HG03575 (cell line): ENCODE data around the gene TIMM17A.
"Not testable (repeated sequence)": the region's sequence is repeated elsewhere in the genome, so short reads cannot be mapped to it uniquely, and the experiment has no call there.

Source experiments
- ATAC-seq: cut with Tn5 transposase; IDR thresholded peaks from one replicate; pipeline ENCODE4 v1.9.1; 2021; ENCODE audit not compliant: unreplicated experiment, insufficient number of reproducible peaks, low FRiP score; ENCODE audit errors: extremely low read depth

Gene TIMM17A

DNA sequence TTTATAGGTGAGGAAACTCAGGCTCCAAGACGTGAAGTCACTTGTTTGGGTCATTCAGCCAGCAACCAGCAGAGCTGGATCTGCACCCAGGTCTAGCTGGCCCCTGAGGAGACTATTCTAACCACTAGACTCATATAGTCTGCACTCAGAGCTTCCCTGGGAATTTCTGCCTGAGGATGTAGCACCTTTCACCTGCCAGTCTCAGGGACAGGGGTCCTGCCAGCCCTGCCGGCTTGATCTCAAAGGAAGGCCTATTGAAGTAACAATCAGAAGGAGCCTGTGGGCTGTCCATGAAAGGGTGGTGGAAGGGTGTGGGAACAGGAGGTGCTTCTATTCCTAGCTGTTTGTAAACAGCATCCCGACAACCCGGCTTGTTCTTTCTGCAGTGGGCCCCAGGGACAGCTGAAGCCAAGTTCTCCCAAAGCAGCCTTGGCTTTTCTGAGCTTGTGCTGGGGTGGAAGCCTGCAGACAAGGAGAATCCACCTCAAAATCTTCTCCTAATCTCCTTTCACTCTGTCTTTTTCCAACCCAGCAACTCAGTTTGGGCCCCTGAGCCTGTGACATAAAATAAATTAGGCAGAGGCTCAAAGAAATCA lies 16.8 kb upstream of the TIMM17A start:
- no peak for ATAC-seq

DNA sequence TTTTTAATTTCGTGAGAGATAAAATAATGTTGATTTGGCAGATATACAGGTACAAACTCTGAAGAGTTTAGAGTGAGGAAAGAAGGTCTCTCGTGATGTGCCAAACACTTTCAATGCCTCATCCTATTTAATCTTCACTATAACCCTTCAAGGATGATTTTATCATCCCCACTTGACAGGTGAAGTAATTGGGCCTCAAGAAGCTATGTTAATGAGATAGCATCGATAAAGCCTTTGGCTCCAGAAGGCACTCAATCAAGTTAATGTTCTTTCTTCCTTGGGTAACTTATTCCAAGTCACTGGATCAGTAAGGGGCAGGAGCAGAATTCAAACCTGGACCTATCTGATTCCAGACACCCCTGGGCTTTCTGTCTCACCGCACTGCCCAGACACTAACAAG lies 16.2 kb upstream of the TIMM17A start:
- no peak for ATAC-seq

DNA sequence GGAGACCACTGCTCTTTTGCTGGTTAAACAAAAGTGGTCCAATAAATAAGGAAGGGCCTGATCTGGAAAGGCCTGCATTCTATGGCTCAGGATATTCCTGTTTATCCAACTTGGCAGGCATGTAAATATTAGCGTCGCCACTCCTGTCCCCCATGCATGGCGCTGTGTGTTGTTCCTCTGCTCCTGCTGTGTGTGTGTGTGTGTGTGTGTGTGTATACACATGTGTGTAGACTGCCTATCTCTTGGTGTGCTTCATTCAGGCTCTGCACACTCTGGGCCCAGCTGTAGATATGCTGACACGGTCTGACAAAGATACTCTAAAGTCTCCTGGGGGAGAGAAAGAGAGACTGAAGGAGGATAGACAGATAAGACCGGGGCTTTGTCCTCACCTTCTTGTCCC lies 15.7 kb upstream of the TIMM17A start:
- ATAC-seq = no peak

DNA sequence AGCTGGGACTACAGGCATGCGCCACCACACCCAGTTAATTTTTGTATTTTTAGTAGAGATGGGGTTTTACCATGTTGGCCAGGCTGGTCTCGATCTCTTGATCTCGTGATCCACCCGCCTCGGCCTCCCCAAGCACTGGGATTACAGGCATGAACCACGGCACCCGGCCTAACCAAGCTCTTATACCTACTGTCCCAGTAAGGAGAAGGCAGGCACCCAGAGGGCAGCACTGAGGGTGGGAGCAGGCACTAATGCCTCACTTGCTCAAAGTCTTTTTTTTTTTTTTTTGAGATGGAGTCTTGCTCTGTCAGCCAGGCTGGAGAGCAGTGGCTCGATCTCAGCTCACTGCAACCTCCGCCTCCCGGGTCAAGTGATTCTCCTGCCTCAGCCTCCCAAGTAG lies 15.0 kb upstream of the TIMM17A start:
- ATAC-seq = not testable (repeated sequence)

DNA sequence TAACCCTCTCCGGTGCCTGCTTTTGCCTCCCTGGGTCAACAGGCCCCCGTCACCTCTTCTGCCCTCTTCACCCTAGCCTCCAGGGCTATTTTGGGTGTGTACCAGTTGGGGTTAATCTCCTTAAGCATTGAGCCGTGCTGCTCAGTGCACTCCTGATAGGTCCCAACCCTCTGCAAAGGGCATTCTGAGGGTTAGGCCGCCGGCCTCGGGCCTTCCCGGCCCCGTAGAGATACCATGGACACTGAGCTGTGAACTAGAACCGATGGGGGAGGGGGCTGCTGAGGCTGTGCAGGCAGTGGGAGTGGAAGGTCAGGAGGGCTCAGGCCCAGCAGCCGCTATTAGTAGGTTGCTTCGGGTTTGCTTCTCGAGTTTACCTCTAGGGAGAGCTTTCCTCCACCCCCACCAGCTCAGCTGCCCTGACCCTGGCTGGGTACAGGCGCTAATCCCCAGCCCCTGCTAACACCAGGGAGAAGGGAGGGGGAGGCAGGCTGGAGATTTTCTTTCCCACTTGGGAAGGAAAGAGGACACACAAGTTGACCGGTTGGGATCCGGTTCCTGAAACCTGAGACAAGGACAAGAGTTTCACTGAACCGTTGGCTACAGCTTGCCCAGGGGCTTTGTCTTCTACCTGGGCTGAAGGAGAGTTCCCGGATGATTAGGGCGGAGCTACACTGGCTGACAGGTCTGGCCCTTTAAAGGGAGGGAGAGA lies 13.7 kb upstream of the TIMM17A start:
- no peak for ATAC-seq

DNA sequence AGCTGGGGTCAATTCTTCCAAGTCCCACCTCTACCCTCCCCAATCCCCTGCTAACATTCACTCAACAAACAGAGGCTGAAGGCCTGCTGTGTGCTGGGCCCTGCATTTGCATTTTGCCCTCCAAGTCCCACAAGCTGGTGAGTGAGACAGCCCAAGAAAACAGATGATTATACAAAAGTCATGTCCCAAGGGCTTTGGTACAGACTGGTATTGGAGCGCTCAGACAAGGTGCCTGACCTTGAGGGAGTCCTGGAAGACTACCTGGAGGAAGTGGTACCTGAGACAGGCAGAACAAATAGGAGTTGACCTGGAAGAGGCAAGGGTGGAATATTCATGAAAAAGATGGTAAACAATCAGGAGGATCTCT lies 13.2 kb upstream of the TIMM17A start:
- ATAC-seq = no peak

DNA sequence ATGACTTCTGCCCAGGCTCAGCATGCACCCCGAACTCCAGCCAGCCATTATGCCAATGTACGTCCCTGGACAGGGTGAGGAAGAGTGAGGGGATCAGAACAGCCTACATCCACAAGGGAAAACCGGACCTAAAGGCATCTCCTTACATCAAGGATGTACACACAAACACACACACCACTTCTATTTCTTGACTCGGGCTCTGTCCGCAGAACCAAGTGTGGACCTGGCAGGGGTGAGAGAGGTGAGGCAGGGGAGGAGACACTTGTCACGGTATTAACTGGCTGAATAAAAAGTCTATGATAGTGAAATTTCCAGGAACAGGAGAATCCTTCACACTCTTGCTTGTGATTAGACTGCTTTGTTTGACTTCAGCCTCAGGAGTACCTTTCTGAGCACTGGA lies 11.3 kb upstream of the TIMM17A start:
- no peak for ATAC-seq

DNA sequence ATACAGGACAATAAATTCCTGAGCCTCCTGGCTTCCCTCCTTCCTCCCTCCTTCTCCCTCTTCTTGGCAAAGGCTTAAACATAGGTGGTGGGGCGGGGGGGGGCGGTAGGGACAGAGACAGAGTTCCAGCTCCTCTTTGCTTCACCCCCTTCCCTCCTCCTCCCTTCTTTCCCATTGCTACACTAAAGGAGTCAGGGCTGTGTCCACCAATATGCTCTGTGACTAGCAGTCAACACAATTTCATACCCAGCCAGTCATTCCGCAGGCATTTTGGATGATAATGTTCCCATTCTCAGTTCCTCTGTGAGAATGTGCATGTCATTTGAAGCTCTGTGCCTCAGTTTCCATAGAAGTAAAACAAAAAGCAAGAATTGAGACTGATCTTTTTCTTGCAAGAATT lies 10.7 kb upstream of the TIMM17A start:
- no peak for ATAC-seq

DNA sequence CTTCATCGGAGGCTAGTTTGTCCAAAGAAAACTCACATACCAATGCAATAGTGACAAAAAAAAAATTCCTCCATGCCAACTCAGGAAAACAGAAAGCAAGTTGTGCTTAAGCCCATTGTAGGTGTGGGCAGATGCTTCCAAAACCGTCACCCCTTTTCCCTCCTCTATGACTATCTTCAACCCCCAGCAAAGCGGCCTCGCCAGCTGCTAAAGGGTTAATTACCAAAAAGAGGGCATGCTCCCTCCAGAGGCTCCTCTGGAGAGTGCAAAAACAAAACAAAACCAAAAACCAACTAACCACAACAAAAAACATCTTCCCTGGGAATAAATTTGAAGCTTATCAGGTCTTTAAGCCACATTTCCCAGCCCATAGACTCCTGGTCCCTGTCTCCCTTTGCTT lies 10.1 kb upstream of the TIMM17A start:
- ATAC-seq = no peak

DNA sequence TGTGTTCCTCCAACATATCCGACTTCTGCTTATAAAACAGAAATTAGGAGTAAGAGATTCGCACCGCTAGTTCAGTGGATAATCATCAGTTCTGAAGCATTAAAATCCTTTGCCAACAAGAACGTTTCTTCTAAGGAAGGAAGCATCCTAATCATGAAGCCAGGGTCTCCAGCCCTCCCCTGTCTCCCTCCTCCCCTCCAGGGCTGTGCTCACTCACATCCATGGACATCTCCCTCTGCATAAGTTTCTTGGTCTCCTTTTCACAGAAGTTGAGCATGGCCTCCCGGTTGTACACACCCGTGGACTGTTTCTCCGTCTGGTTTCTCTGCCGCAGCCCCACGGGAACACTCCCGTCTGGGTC lies 9.5 kb upstream of the TIMM17A start:
- ATAC-seq = no peak

DNA sequence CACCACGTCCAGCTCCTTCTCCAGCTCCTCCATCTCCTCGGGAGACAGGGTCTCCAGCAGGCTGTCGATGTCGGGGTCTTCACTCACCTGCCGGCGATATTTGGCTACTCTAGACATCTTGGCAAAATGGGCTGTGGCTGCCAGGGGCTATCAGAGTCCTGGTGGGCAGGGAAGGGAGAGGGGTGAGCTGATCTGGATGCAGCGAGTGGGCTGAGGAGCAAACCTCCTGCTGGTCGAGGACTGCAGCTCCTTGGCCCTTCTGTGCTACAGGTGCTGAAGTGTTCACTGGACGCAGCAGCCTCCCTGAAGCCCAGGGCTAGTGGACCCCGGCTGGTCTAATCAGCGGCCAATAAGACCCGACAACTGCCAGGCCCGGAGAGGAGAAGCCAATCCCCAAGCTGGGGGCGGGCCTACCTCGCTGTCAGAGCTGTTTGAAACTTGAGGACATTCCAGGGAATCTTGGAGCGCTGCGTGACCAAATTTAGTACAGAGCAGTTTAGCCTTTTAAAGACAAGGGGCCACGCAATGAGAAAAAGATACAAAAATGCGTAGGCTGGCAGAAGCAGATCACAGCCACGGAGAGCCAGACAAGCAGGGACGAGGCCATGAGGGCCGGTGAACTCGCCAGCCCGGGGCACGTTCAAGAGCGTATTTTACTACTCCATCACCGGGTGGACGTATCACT lies 8.9 kb upstream of the TIMM17A start, which contains the start of gene LMOD1:
TSS of gene LMOD1 (minus strand) at position 325 of the 685 bp plus-strand sequence. CDS start at position 117, 208 bp downstream.
- ATAC-seq = no peak

DNA sequence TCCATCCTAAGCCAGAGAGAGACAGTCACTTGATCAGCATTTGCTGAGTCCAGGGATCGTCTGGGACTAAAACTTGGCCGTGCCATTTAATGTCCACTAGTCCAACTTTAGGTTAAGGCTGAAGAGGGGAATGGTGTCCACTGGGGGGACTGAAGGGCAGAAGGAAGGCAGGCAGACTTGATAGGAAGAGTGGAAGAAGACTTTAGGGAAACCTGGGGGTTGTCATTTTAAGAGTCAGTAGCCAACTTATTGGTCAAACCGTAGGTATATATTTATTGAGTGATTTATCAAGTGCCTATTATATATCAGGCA lies 7.7 kb upstream of the TIMM17A start:
- no peak for ATAC-seq

DNA sequence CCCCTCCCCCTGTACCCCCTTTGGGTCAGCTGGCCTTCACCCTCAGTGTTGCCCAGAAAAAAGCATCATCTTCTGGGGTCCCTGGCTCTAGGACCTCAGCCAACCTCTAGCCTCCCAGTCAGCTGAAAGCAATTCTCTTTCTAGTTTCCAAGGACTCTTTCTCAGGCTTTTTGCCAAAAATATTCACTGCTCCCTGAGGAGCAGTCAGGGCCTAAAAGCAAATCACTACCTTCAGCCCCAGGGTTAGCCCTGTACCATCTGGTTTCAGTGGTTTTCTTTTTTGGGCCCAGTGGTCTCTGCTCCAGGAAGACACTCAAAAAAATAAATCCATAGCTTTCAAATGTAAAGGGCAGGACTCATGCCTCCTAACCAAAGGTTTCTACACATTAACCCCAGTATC lies 5.8 kb upstream of the TIMM17A start:
- ATAC-seq = no peak

DNA sequence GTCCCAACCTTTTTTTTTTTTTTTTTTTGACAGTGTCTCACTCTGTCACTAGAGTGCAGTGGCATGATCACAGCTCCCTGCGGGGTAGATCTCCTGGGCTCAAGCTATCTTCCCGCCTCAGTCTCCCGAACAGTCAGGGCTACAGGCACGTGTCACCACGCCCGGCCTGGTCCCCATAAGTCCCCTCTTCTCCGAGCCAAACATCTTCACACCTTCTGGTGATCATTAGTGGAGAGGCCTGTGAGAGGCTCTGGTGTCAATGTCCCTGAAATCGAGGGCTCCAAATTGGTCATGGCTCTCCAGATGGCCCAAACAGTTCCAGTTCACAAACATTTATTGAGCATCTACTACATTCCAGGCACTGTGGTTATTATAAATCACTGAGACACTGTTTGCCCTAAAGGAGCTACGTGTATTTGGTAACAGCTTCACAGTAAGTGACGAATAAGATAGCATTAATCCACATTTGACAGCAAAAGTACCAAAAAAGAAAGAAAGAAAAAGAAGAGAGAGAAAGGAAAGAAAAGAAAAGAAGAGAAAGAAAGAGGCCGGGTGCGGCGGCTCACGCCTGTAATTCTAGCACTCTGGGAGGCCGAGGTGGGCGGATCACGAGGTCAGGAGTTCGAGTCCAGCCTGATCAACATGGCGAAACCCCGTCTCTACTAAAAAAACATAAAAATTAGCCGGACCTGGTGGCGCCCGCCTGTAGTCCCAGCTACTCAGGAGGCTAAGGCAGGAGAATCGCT lies 867 bp upstream of the TIMM17A start:
- no peak for ATAC-seq

DNA sequence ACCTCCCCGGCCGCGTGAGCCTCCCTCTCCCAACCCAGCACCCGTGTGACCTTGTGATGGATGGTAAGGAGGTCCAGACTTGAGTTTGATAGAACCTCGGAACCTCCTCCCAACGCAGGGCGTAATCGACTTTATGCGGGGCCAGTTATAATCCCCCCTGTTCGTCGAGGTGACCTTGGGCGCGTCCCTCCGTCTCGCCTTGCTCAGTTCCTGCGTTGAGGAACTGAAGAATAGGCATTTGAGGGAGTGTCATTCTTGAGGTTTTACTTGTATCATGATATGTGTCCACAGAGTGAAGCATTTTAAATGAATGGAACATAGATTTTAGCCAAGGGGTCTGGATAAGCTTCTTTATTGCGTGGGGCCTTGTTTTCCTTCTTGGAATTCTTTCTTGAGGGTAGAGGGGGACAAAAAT lies 433 bp downstream of the TIMM17A start:
- no peak for ATAC-seq

DNA sequence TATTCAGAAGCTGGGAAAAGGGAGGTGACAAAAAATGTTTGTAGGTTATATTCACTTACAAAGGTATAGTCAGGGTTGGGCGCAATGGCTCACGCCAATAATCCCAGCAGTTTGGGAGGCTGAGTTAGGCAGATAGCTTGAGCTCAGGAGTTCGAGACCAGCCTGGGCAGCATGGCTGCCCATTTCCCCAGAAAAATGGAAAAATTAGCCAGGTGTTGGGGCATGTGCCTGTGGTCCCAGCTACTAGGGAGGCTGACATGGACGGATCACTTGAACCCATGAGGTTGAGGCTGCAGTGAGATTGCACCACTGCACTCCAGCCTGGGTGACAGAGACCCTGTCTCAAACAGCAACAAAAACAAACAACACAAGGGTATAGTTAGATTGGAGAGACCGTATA lies 3.0 kb downstream of the TIMM17A start:
- ATAC-seq = no peak

DNA sequence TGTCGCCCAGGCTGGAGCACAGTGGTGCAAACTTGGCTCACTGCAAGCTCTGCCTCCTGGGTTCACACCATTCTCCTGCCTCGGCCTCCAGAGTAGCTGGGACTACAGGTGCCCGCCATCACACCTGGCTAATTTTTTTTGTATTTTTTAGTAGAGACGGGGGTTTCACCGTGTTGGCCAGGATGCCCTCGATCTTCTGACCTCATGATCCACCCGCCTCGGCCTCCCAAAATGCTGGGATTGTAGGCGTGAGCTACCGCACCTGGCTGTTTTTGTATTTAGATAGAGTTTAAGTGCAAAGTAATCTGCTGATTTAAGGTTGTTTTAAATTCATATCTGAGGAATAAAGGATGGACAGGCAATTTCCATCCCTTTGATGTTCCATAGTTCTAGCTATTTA lies 7.1 kb downstream of the TIMM17A start:
- not testable (repeated sequence) for ATAC-seq

DNA sequence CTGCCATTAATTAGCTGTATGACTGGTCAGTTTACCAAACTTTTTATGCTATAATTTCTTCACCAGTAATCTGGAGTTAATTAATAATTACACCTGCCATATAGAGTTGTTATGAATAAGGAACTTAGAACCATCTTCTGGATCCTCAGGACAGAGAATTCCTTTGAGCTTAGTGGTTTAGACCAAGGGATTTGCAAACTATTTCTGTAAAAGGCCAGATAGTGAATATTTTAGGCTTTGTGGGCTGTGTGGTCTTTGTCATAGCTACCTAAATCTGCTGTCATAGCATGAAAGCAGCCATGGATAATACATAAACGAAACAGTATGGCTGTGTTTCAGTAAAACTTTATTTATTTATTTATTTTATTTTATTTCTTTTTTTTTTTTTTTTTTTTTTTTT lies 9.0 kb downstream of the TIMM17A start:
- no peak for ATAC-seq

DNA sequence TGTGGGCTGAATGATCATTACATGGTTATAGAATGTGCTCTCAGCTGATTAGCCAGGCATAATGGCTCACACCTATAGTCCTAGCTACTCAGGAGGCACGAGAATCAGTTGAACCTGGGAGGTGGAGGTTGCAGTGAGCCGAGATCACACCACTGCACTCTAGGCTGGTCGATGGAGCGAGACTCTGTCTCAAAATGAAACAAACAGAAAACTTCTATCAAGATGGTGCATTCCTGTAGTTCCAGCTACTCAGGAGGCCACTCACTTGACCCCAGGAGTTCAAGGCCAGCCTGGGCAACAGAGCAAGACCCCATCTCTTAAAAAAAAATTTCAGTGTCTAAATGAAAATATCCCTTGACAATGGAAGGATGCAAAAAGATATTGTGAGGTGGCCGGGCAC lies 10.9 kb downstream of the TIMM17A start:
- ATAC-seq = no peak
